Epithelial cell of esophagus (primary cell): ENCODE data around the gene PTPRR.
A peak's percentile ranks its signal among the peaks of the same experiment; 100 is the strongest.

Source experiments
- DNase-seq: peaks from one replicate; pipeline ENCODE4 v3.0.0; 2010; ENCODE audit warnings: low read depth
- H3K4me3 ChIP-seq: 2 replicates; pipeline ENCODE4 v1.5.1; 2011; ENCODE audit warnings: mild to moderate bottlenecking, low read length, control low read depth
- CTCF ChIP-seq: IDR thresholded peaks from 2 replicates; pipeline ENCODE4 v1.5.1; 2011; ENCODE audit warnings: low read depth, mild to moderate bottlenecking, low read length, control low read depth, inconsistent platforms; ENCODE audit not compliant: insufficient read depth; ENCODE audit errors: missing control alignments

Gene PTPRR

DNA sequence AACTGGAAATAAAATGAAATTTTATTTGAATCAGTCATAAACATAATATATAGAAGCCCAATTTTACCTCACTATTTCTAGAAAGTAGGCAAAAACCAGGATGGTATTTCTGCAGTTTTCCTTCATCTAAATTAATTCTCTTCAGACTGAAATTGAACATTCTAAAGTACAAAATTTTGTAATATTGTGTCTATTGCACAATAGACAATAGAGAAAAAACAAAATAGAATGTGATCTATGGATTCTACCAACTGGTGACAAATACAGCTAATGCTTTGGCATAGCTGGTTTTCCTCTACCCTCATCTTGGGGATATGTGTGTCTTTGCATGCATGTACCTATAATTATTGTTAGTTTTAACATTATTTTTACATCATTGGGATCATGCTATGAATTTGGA lies 8.5 kb upstream of the PTPRR start:
- H3K4me3 ChIP-seq, result no peak overlapping the region
- TF ChIP-seq CTCF, result no peak
- no peak for DNase-seq

DNA sequence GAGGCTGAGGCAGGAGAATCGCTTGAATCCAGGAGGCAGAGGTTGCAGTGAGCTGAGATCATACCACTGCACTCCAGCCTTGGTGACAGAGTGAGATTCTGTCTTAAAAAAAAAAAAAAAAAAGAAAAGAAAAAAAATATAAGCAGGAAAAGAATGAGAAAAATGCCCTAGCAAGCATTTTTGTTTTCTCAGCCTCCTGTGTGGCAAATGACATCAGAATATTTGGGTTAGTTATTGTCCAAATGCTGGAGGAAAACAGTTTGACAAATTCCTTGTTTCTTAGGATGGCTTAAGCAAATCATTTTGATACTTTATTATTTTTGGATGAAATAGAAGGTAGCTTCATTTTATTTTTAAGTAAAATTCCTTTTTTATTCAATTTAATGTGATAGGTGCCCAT lies 7.5 kb upstream of the PTPRR start:
- no peak for TF ChIP-seq CTCF
- DNase-seq, result no peak
- no peak overlapping the region for H3K4me3 ChIP-seq

DNA sequence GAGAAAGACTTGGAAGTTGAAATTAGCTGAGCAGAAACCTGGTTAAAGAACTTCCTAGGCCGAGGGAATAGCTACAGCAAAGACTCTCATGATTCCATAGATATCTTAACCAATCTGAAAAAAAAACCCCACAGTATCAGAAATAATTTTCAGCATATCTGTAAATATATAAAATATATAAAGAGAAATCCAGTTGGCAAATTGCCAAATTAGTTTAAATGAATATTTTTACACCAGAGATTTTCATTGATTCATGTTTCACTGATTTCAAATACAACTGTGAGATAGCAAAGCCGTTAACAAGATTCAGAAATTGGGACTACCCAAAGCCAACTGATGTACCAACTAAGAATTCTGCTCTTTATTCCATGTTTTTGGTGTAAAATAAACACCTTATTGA lies 6.8 kb upstream of the PTPRR start:
- DNase-seq, result no peak
- TF ChIP-seq CTCF, result no peak
- no peak overlapping the region for H3K4me3 ChIP-seq

DNA sequence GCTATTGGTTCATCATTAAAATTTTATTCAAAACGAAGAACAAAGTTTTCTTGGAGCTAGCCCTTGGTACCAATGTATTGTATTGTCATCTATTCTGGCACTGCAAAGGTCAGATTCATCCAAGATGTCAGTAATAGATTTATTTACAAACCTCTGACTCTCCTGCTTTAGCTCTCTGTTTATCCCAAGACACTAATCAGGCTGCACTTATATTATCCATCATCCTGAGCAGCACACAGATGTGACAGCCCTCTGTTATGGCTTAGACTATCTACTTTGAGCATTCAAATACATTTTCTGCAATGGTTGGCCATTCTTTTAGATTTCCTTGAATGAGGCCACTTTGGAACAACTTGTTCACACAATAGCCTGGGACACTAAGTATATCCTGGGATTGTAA lies 5.0 kb upstream of the PTPRR start:
- DNase-seq, result no peak
- TF ChIP-seq CTCF, result no peak
- no peak overlapping the region for H3K4me3 ChIP-seq

DNA sequence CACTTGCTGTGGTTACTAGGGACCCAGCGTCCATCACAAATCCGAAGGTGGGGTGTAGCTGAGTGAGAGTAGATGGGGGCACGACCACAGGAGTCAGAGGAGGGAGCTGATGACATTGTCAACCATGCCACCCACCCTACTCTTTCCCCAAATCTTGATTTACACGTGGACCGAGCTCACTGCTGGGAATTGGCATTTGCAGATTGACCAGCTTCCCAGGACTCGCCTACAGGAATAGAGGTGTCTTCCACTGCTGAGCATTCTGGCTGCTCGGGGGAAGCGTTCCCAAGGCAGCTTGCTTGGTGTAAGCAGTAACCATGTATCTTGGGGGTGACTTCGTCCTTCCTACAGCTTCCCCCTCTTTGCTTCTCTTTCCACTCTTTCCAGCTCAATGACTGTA lies 353 bp upstream of the PTPRR start:
- H3K4me3 ChIP-seq, result no peak overlapping the region
- TF ChIP-seq CTCF, result no peak
- DNase-seq, result no peak

GRCh38 chr12:70919597-70920035 lies 922 bp downstream of the PTPRR start:
- TF ChIP-seq CTCF, result no peak
- DNase-seq, result peak; percentile 35
- H3K4me3 ChIP-seq, result no peak overlapping the region

DNA sequence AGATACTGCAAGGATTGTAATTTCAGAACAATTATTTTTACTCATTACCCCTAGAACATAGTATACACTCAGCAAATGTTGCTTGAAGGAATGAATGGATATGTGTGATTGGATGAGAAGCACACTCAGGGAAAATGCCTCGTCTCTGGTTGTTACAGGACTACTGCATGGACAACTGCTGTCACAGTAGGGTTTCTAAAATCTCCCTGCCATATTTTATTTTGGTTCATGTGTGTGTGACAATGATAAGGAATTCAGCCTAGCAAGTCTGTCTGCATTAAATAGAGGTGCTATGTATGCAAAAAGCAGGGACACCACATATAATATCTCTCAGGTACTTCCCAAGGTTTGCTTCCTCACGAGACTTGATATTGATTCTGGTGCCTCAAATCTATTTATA lies 1.4 kb downstream of the PTPRR start:
- DNase-seq, result no peak
- no peak for TF ChIP-seq CTCF
- no peak overlapping the region for H3K4me3 ChIP-seq
